Activated CD8-positive, alpha-beta memory T cell treated with anti-CD3 and anti-CD28 coated beads for 24 hours (primary cell): ENCODE results near the gene GIPC2.
"Not testable (repeated sequence)": the region's sequence is repeated elsewhere in the genome, so short reads cannot be mapped to it uniquely, and the experiment has no call there.

Source experiments
- DNase-seq: peaks from one replicate; pipeline ENCODE4 v3.0.0-alpha.2; 2020

Gene GIPC2, protein sequence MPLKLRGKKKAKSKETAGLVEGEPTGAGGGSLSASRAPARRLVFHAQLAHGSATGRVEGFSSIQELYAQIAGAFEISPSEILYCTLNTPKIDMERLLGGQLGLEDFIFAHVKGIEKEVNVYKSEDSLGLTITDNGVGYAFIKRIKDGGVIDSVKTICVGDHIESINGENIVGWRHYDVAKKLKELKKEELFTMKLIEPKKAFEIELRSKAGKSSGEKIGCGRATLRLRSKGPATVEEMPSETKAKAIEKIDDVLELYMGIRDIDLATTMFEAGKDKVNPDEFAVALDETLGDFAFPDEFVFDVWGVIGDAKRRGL

GRCh38 chr1:78045926-78046778 lies at the start of gene GIPC2:
GIPC2 (plus strand) TSS chr1:78045966; CDS start chr1:78046095, 129 bp downstream.
- DNase-seq: peak; percentile 64

GRCh38 chr1:77996734-77997133 lies 49.0 kb upstream of the GIPC2 start:
- no peak for DNase-seq

- DNase-seq: not testable (repeated sequence)
Observed at GRCh38 chr1:78000536-78000935, 45.2 kb upstream of the GIPC2 start.

DNA sequence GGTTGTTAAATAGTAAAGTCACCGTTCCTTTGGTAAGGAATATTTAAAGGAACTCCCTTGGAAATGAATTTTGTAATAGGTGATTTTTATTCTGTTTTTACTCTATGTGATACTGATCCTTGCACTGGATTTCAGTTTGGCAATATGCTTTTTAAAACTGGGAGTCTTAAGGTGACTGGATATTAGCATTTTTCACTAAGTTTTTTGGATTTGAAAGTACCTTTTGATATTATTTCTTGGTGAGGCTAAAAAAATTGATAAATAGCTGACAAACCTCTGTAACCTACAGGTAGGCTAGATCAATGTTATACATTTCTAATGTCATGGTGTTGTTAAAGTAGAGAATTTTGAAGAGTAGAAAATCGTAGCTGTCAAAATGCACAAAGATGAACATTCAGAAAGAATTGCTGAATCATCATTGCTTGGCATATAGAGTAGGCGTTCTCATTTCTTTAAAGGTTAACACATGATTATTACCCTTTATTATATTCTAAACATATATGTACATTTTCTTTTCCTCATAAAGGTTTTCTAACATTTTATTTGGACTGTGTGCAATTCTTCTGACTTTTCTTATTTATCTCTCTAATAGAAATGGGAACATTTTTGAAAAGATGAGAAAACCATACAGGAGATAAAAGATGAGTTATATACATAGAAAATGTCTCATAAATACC lies 42.6 kb upstream of the GIPC2 start:
- DNase-seq: no peak

DNA sequence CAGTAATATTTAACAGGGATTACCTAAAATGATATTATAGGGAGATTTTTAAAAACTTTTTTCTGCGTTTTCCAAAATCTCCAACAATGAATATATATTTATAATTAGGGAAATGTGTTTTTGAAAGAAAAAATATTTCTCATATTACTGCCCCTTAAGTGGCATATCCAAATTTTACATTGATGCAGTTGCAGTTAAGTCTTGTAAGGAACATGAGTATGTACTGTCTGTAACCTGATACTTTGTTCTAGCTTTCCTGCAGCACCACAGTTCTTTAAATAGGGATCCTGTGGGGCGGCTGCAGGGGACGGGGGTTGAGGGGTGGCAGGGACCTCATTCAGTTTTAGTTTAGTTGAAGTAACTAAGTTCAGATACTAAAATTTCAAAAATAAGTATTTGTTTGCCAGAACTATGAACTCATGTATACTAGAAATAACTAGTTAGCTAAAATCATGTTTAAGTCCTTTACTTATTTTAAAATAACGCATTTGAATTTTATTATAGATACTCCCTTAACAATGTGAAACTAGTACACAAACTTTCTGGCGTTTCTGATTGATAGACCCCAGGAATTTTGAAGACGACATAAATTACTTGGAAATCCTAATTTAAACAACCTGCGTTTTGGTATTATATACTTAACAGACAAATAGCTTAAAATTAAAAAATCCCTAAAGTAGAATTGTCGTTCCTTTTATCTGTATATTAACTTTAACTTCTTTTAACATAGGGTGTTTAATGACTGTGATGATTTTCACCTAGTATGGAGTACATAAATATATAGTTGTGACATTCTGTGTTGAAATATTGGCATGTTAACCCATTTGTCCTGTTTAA lies 41.7 kb upstream of the GIPC2 start:
- peak; percentile 67 for DNase-seq

GRCh38 chr1:78004719-78005447 lies 40.9 kb upstream of the GIPC2 start, which contains the start of gene DNAJB4:
DNAJB4 (plus strand) TSS chr1:78004939; CDS start chr1:78005111, 172 bp downstream.
- no peak for DNase-seq

- DNase-seq: no peak
Observed at GRCh38 chr1:78005448-78005722, 40.4 kb upstream of the GIPC2 start.

DNA sequence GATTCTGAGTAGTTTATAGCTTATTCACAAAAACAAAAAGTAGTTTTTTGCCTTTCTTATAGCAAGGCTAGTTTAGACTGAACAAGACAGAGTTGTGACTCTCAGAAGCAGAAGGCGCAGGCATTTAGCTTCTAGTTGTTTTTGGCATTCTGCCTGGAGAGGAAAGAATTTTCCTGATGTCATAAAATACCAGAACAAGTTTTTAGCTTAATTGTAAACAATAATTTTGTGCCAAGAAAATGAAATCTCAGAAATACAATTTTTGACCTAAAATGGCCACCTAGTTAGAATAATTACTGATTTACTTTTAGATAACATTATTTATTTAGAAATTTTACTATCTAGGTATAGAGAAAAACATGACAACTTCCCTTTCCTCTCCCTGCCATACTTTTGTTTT lies 40.0 kb upstream of the GIPC2 start:
- no peak for DNase-seq

- no peak for DNase-seq
Observed at GRCh38 chr1:78006521-78006920, 39.2 kb upstream of the GIPC2 start.

DNA sequence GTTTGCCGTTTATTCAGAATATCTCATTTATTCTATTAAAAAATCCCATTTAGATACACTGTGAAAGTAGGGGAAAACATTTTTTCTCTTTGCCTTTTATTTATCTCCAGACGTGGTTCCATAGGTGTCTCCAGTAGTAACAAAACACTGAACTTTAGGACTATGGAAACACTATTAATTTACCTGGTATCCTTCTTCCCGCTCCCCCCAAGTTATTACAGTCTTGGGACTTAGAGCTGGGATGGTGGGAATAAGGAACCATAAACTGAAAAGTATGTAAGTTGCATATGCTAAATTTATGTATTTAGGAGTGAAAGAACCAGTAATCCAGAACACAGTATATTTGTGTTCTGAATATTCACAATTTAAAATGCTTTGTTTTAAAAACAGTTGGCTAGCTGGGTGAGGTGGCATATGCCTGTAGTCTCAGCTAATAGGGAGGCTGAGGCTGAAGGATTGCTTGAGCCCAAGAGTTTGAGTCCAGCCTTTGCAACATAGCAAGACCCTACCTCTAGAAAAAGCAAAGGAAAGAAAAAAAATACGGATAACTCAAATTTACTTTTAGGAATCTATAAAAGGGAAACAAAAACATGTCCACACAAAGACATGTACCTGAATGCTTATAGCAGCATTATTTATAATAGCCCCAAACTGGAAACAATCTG lies 38.0 kb upstream of the GIPC2 start:
- no peak for DNase-seq

- no peak for DNase-seq
Observed at GRCh38 chr1:78009276-78009675, 36.5 kb upstream of the GIPC2 start.

- DNase-seq: no peak
Observed at GRCh38 chr1:78009836-78010235, 35.9 kb upstream of the GIPC2 start.

DNA sequence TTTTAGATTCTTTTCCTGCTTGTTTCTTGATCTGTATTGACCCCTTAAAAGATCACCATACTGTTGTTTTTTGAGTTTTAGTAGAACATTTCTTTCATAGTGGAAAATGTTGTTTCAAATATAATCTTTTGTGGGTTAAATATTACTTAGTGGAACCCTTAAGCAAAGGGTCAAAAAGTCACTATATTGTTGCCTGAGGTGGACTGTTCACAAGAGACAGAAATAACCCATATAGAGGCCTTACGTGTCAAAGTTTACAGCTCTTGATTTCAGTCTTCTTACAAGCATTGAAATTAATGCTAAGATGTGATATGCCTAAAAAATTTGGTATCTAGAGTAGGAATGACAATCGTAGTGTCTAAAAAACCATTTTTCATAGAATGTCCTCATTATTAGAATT lies 34.7 kb upstream of the GIPC2 start:
- no peak for DNase-seq

DNA sequence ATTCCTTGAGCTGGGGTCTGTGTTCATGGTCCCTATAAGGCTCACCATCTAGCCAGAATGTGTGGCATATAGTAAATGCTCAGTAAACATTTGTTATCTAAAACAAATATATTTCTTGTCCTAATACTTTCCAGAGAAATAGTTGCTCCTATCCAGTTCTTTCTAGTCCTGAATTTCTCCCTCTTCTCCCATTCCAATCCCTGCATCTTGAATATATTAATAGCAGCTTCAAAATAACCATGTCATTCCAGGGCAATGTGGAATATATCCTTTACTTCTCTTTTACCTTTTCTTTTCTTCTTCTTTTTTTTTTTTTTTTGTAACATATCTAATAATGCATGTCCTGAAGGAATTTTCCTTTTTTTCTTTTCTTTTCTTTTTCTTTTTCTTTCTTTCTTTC lies 30.6 kb upstream of the GIPC2 start:
- no peak for DNase-seq

DNA sequence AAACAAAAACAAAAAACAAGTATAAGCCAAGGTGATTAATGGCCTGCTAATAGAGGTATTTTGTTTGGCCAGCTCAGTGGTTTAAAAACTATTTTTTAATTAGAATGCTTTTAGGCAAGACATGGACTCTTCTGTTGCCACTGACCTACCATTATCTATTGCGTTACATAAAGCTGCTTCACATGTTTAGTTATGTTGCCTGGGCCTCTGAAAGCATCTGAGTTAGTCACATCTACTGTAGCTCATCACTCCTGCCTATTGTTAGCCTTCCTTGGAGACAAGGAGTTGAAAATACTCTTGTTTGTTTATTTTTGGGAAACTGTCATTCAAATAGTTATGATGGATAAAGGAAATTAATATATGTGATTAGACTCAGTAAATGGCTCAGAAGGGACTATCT lies 26.7 kb upstream of the GIPC2 start:
- no peak for DNase-seq

DNA sequence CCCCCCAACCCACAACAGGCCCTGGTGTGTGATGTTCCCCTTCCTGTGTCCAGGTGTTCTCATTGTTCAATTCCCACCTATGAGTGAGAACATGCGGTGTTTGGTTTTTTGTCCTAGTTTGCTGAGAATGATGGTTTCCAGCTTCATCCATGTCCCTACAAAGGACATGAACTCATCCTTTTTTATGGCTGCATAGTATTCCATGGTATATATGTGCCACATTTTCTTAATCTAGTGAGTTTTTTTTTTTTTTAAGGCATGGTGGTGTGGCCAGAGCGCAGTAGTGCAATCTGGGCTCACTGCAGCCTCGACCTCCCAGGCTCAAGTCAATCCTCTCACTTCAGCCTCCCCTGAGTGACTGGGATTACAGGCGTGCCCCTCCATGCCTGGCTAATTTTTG lies 24.6 kb upstream of the GIPC2 start:
- DNase-seq: not testable (repeated sequence)

DNA sequence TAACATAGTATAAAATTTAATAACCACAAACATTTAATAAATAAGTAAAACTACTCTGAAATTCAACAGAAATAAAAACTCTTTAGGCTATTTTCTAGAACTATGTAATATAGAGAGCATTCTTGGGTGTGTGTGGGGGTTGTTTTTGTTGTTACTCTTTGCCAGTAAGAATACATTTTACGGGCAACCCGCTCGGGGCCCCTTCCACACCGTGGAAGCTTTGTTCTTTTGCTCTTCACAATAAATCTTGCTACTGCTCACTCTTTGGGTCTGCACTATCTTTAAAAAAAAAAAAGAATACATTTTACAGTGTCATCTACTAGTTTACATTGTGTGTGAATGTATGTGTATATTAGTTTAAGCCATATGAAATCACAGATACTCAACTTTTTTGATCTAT lies 16.0 kb upstream of the GIPC2 start:
- DNase-seq: no peak

DNA sequence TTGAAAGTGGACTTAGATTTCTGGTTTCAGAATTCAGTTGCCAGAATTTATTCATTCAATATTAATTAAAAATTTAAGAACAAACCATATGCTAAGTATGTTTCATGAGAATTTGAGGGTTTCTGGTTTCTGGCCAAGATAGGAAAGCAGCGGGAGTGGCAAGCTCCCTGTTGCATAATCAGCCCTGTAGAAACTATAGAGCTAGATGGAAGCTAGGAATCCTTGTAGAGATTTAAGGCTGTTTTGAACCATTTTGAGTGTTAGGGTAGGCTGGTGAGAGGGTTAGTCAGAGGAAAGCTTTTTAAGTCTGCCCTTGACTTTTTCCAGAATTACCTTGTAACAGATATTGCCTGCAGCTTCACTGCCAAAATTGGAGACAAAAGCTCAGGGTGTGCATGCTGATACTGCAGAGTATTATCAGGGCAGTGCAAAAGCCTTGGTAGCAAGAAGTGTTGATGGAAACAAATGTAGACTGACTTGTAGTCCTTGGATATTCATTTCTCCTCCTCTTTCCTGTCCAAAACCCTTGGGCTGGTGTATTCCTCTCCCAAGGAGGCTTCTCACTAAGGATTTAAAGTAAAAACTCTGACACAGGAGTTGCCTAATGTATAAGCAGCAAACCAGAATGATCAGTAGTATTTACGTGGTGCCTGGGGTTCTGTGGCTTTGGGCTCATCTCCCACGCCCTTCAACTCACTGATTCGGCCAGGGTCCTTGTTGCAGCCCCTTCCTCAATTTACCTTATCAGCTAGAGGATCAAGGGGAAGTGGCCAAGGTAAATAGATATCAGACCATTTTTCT lies 12.6 kb upstream of the GIPC2 start:
- DNase-seq: no peak

DNA sequence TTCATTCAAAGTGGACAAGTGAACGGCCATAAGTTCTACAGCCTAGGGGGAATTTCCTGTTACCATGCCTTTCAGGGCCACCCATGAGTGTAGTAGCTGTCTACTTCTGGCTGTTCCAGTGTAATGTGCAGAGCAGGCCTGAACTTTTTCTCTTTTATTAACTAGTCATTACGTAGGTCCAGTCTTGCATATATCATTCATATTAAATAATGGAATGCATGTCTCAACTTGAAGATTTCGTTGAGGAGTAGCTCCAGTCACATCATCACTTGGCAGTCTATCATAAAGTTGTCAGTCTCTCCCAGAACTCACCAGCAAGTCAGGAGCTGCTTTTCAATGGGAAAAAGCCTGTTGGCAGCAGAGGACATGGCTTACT lies 12.0 kb upstream of the GIPC2 start:
- no peak for DNase-seq

- no peak for DNase-seq
Observed at GRCh38 chr1:78035121-78035520, 10.6 kb upstream of the GIPC2 start.

- DNase-seq: no peak
Observed at GRCh38 chr1:78036450-78036849, 9.3 kb upstream of the GIPC2 start.
